HepG2 (cell line): ENCODE results near the gene ATAD2B. TPM values are rescaled to one million over a fixed set of nuclear protein-coding genes. Genes with fewer than 3 reads are reported as not detected.

Experiments
- CREB1 ChIP-seq, 2 experiments: fragments of 450-650 bp in 1 of 2; IDR thresholded peaks; 2 replicates each; pipeline ENCODE4 v1.6.1; 2016 to 2017; ENCODE audit warnings: control low read depth in 1 of 2, mild to moderate bottlenecking in 1 of 2, missing compliant biosample characterization in 1 of 2, missing genetic modification characterization in 1 of 2
- HNRNPUL1 ChIP-seq: fragments of 200-400 bp; formaldehyde crosslinking; IDR thresholded peaks from 2 replicates; pipeline ENCODE4 v1.6.1; 2017; ENCODE audit warnings: low read depth, mild to moderate bottlenecking, low read length, moderate library complexity
- KDM4B ChIP-seq: sonication (generic); formaldehyde crosslinking; IDR thresholded peaks from 2 replicates; pipeline ENCODE4 v1.4.0; 2020; ENCODE audit warnings: missing genetic modification reagents
- KDM5A ChIP-seq: fragments of 200-600 bp; sonication (generic); IDR thresholded peaks from 2 replicates; pipeline ENCODE4 v1.7.0; 2018; ENCODE audit warnings: antibody characterized with exemption, mild to moderate bottlenecking, low read length, borderline replicate concordance
- NCOA1 ChIP-seq: sonication (generic); formaldehyde crosslinking; IDR thresholded peaks from 2 replicates; pipeline ENCODE4 v1.9.0; 2021; ENCODE audit warnings: missing genetic modification reagents
- NFYB ChIP-seq: sonication (generic); formaldehyde crosslinking; IDR thresholded peaks from 2 replicates; pipeline ENCODE4 v1.4.0; 2020; ENCODE audit warnings: missing genetic modification reagents
- RXRA ChIP-seq: sonication (generic); formaldehyde crosslinking; IDR thresholded peaks from 2 replicates; pipeline ENCODE4 v1.5.1; 2020; ENCODE audit warnings: missing genetic modification reagents
- SNAI1 ChIP-seq: sonication (generic); formaldehyde crosslinking; IDR thresholded peaks from 2 replicates; pipeline ENCODE4 v1.5.0; 2020; ENCODE audit warnings: mild to moderate bottlenecking, missing genetic modification reagents, borderline replicate concordance
- SRSF9 ChIP-seq: fragments of 200-400 bp; formaldehyde crosslinking; IDR thresholded peaks from 2 replicates; pipeline ENCODE4 v1.6.1; 2018; ENCODE audit warnings: borderline replicate concordance, mild to moderate bottlenecking, low read depth, low read length; ENCODE audit not compliant: insufficient read depth, poor library complexity, severe bottlenecking
- ZBED4 ChIP-seq: sonication (generic); formaldehyde crosslinking; IDR thresholded peaks from 2 replicates; pipeline ENCODE4 v1.4.0; 2020; ENCODE audit warnings: missing genetic modification reagents, borderline replicate concordance
- ZNF136 ChIP-seq: sonication (generic); formaldehyde crosslinking; IDR thresholded peaks from 2 replicates; pipeline ENCODE4 v1.8.1; 2022; ENCODE audit warnings: low read depth, mild to moderate bottlenecking, moderate library complexity, missing genetic modification reagents
- ZNF550 ChIP-seq: sonication (generic); formaldehyde crosslinking; IDR thresholded peaks from 2 replicates; pipeline ENCODE4 v1.4.0; 2020; ENCODE audit warnings: mild to moderate bottlenecking, missing genetic modification reagents, borderline replicate concordance
- ZNF614 ChIP-seq: IDR thresholded peaks from 2 replicates; pipeline ENCODE4 v1.6.1; 2018; ENCODE audit warnings: missing biosample characterization, missing genetic modification reagents, inconsistent platforms, borderline replicate concordance
- ZNF644 ChIP-seq: IDR thresholded peaks from 2 replicates; pipeline ENCODE4 v1.6.1; 2016; ENCODE audit warnings: low read depth
- ZNF709 ChIP-seq: sonication (generic); formaldehyde crosslinking; IDR thresholded peaks from 2 replicates; pipeline ENCODE4 v1.5.0; 2020; ENCODE audit warnings: mild to moderate bottlenecking, missing genetic modification reagents
- ZNF720 ChIP-seq: sonication (generic); formaldehyde crosslinking; IDR thresholded peaks from 2 replicates; pipeline ENCODE4 v1.4.0; 2020; ENCODE audit warnings: missing genetic modification reagents
- ZNF781 ChIP-seq: sonication (generic); formaldehyde crosslinking; IDR thresholded peaks from 2 replicates; pipeline ENCODE4 v1.5.1; 2020; ENCODE audit warnings: borderline replicate concordance, mild to moderate bottlenecking, missing genetic modification reagents; ENCODE audit errors: not compliant biosample characterization
- ZNF788 ChIP-seq: sonication (generic); formaldehyde crosslinking; IDR thresholded peaks from 2 replicates; pipeline ENCODE4 v1.5.0; 2020; ENCODE audit warnings: mild to moderate bottlenecking, missing genetic modification reagents, borderline replicate concordance
- polyA plus RNA-seq, 8 experiments: library from polyadenylated mRNA; depleted of rRNA in 3 of 8; stranded (reverse) in 7 of 8; unstranded in 1 of 8; fragments of >200 nt; fragmentation: Illumina TruSeq in 4 of 8; extraction: Trizol in 4 of 8; gene quantifications; 2 replicates each; pipeline versions ENCODE4 v1.2.1 to v1.2.3, GENCODE V29; 2011 to 2016; ENCODE audit warnings: low read depth in 4 of 8, missing spikeins in 1 of 8, mixed read lengths in 1 of 8; ENCODE audit not compliant: insufficient read depth in 1 of 8
- total RNA-seq, 5 experiments: library from RNA; depleted of rRNA; stranded (reverse); fragments of >200 nt; fragmentation: Illumina TruSeq; extraction: Trizol; gene quantifications; 2 replicates each; pipeline ENCODE4 v1.2.3, GENCODE V29; 2016; ENCODE audit warnings: low read depth in 1 of 5
- TF ChIP-seq, protein P1 (sequence below): sonication (generic); formaldehyde crosslinking; IDR thresholded peaks from 2 replicates; pipeline ENCODE4 v1.5.0; 2020; ENCODE audit warnings: mild to moderate bottlenecking, missing genetic modification reagents, moderate library complexity
- TF ChIP-seq, protein P2 (sequence below): sonication (generic); formaldehyde crosslinking; IDR thresholded peaks from 2 replicates; pipeline ENCODE4 v1.8.0; 2022; ENCODE audit warnings: mild to moderate bottlenecking, missing genetic modification reagents, moderate library complexity

The ATAD2B gene
- total and polyA plus RNA-seq, 2 of the 13 experiments (the other 11 are each of a cell fraction or from before 2014, with no cell fraction given), result 5.3 to 22.2 TPM

DNA sequence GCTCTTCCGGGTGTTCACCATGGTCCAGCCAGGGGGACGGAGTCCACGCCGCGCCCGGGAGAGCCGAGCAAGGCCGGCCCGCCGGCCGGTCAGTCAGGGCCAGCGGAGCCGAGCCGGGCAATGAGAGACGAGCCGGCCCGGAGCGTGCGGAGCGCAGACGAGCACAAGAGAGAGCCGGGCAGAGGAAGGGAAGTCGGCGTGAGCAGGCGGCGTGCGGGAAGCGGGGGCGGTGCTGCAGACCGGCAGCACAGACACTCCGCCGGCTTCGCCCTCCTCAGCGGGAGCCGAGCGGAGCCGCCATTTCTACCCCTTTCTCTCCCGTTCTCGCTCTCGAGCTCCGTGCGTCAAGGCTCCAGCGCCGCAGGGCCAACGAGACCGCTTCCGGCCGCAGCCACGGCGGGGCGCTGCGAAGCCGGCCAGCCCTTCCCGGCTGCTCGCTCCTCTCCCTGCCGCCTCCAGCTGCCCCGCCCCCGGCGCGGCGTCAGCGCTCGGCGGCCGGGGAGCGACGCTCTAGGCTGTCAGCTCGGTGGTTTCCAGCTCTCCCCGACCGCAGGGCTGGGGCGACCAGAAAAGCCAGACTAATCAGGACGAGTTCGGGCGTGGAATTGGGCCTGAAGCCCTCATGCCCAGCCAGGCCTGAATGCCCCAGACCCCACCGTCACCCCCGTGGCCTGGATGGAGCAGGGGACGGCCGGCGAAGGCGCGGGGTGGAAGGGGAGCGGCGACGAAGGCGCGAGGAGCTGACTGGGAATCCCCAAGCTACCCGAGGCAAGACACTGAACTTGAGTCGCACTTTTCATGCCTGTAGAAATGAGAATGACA is at the start of gene ATAD2B (continued):
- TF ChIP-seq ZNF136, result peak; percentile 79; the same call in 1 of the 2 replicates
- peak; percentile 98 for TF ChIP-seq ZNF709
- no peak; the same call in 1 of the 2 replicates for TF ChIP-seq HNRNPUL1
- no peak for TF ChIP-seq SRSF9
- peak; percentile 83 for TF ChIP-seq ZBED4 (CRISPR knock-in tag)
- peak; percentile 93; the same call in 1 of the 2 replicates for TF ChIP-seq ZNF550
- peak; percentile 99 for TF ChIP-seq SNAI1 (CRISPR knock-in tag)
- peak; percentile 85; the same call in 1 of the 2 replicates for TF ChIP-seq ZNF788
- TF ChIP-seq NFYB (CRISPR knock-in tag), result 0 out of 2 replicates have a peak, but pooled peaks have one; percentile 23
- TF ChIP-seq KDM4B (CRISPR knock-in tag), result no peak
- no peak for TF ChIP-seq NCOA1 (CRISPR knock-in tag)
- TF ChIP-seq CREB1 (IDR thresholded peaks at IDR 0.05), result peak; percentile 79
- TF ChIP-seq CREB1 (CRISPR knock-in tag; IDR thresholded peaks at IDR 0.05), result peak; percentile 77
- peak; percentile 56 for TF ChIP-seq RXRA (CRISPR knock-in tag)
- TF ChIP-seq ZNF614 (CRISPR knock-in tag), result peak; percentile 56
- no peak for TF ChIP-seq ZNF720 (CRISPR knock-in tag)
- peak; percentile 75; the same call in 1 of the 2 replicates for TF ChIP-seq KDM5A
- 0 out of 2 replicates have a peak, but pooled peaks have one; percentile 49 for TF ChIP-seq ZNF644 (CRISPR knock-in tag)
- TF ChIP-seq ZNF781, result no peak
- TF ChIP-seq, protein P1, sequence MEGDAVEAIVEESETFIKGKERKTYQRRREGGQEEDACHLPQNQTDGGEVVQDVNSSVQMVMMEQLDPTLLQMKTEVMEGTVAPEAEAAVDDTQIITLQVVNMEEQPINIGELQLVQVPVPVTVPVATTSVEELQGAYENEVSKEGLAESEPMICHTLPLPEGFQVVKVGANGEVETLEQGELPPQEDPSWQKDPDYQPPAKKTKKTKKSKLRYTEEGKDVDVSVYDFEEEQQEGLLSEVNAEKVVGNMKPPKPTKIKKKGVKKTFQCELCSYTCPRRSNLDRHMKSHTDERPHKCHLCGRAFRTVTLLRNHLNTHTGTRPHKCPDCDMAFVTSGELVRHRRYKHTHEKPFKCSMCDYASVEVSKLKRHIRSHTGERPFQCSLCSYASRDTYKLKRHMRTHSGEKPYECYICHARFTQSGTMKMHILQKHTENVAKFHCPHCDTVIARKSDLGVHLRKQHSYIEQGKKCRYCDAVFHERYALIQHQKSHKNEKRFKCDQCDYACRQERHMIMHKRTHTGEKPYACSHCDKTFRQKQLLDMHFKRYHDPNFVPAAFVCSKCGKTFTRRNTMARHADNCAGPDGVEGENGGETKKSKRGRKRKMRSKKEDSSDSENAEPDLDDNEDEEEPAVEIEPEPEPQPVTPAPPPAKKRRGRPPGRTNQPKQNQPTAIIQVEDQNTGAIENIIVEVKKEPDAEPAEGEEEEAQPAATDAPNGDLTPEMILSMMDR (CRISPR knock-in tag), result peak; percentile 95
- TF ChIP-seq, protein P2, sequence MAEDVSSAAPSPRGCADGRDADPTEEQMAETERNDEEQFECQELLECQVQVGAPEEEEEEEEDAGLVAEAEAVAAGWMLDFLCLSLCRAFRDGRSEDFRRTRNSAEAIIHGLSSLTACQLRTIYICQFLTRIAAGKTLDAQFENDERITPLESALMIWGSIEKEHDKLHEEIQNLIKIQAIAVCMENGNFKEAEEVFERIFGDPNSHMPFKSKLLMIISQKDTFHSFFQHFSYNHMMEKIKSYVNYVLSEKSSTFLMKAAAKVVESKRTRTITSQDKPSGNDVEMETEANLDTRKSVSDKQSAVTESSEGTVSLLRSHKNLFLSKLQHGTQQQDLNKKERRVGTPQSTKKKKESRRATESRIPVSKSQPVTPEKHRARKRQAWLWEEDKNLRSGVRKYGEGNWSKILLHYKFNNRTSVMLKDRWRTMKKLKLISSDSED (CRISPR knock-in tag), result no peak
